Measurements from ENCODE around the gene STK16. TPM values are rescaled to one million over a fixed set of nuclear protein-coding genes. Genes with fewer than 3 reads are reported as not detected.

Gene STK16
- total RNA-seq, 1 donor from 2014 or later, result 31.2 TPM

DNA sequence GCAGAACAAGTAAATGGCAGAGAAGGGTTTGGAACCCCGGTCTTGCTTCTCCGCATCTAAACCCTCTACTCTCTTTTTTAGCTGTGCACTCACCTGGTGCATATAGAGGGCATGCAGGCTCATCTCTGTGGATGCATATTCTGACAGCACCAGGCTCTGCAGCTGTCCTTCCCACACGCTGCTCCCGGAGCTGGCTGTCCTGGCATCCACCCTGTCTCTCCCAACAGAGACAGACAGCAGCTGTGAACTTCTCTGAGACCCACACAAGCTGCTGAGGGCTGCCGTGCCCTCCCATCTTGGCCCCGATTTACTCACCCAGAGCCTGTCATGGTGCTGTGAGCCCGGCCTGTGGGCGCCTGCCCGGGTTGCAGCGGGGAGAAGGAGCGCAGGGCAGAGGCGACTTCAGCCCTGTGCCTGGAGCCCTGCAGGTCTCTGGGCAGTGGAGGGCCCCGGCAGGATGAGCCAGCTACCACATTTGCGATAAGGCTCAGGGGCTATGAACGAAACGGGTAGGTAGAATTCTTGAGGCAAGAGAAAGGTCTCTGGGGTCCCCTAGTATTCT, 23.2 kb upstream of the STK16 start:
- H3K4me1 Mint-ChIP-seq, result peaks cover 14% of the 10 kb centered on the region
- no peak for DNase-seq (ENCODE audit: low read depth, low spot score)
- H3K27ac Mint-ChIP-seq (ENCODE audit: unreplicated experiment), result no peak overlapping the region
- no peaks in the 10 kb centered on the region for H3K27me3 Mint-ChIP-seq (ENCODE audit: low read depth)
- H3K4me3 Mint-ChIP-seq, result no peak overlapping the region
- TF ChIP-seq, protein P1, sequence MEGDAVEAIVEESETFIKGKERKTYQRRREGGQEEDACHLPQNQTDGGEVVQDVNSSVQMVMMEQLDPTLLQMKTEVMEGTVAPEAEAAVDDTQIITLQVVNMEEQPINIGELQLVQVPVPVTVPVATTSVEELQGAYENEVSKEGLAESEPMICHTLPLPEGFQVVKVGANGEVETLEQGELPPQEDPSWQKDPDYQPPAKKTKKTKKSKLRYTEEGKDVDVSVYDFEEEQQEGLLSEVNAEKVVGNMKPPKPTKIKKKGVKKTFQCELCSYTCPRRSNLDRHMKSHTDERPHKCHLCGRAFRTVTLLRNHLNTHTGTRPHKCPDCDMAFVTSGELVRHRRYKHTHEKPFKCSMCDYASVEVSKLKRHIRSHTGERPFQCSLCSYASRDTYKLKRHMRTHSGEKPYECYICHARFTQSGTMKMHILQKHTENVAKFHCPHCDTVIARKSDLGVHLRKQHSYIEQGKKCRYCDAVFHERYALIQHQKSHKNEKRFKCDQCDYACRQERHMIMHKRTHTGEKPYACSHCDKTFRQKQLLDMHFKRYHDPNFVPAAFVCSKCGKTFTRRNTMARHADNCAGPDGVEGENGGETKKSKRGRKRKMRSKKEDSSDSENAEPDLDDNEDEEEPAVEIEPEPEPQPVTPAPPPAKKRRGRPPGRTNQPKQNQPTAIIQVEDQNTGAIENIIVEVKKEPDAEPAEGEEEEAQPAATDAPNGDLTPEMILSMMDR (conservative IDR thresholded peaks at IDR 0.05), result no peak
- peaks cover 2% of the 10 kb centered on the region for H3K36me3 Mint-ChIP-seq (ENCODE audit: low read depth)
- no peaks in the 10 kb centered on the region for H3K9me3 Mint-ChIP-seq

DNA sequence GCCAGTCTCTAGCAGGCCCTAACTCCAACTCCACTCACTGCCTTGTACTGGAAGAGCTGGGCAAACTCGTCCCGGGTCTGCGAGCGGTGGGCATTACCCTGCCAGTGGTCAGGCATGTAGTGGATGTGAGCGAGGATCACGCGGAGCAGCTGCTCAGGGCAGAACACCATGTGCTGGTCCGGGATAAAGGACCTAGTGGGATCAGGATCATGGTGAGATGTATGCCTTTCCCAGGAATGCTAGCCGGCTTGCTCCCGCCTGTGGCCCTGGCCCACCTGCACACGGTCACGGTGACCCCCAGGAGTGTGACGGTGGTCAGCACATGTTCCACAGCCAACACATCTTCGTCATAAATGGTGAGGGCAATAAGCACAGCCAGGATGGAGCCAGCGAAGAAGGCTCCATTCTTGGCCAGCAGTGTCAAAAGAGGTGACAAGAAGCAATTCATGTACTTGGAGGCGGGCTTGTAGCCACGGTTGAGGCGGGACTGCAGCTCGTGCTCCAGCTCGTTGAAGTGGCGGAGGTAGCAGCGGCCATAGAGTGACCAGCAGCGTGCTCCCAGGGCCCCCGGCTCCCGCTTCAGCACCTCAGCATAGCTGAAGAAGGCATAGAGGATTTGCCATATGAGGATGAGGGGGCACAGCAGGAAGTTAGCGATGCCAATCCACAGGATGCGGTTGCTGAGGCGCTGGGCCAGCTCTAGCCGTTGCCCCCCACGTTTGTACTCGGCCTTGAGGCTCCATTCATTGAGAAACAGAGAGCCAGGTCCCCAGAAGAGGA, 21.3 kb upstream of the STK16 start:
- H3K4me1 Mint-ChIP-seq, result peaks cover 11% of the 10 kb centered on the region
- H3K4me3 Mint-ChIP-seq, result peak overlapping the region; percentile 45
- TF ChIP-seq, protein P1 (conservative IDR thresholded peaks at IDR 0.05), result no peak
- H3K9me3 Mint-ChIP-seq, result no peaks in the 10 kb centered on the region
- DNase-seq (ENCODE audit: low read depth, low spot score), result no peak
- H3K36me3 Mint-ChIP-seq (ENCODE audit: low read depth), result peaks cover 2% of the 10 kb centered on the region
- H3K27ac Mint-ChIP-seq (ENCODE audit: unreplicated experiment), result no peak overlapping the region
- H3K27me3 Mint-ChIP-seq (ENCODE audit: low read depth), result no peaks in the 10 kb centered on the region

DNA sequence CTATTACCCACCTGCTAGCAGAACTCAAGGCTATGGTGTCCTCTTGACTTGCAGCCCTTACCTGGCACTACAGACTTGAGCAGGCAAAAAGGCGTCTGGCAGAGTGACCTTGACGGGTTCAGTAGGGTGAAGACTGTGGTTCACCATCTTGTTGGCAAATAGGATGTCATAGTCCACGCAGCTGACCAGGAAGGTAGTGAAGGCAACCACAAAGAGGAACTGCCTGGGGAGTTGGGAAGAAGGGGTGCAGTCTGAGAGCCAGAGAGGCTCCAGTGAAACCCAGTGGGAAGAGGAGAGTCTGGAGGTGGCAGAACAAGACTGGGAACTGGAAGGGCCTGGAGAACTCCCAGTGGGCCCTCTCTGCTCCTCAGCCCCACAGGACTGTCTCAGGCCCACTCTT, 19.9 kb upstream of the STK16 start:
- H3K36me3 Mint-ChIP-seq (ENCODE audit: low read depth), result peaks cover 2% of the 10 kb centered on the region
- peaks cover 18% of the 10 kb centered on the region for H3K4me1 Mint-ChIP-seq
- H3K27me3 Mint-ChIP-seq (ENCODE audit: low read depth), result no peaks in the 10 kb centered on the region
- H3K27ac Mint-ChIP-seq (ENCODE audit: unreplicated experiment), result no peak overlapping the region
- TF ChIP-seq, protein P1 (conservative IDR thresholded peaks at IDR 0.05), result no peak
- DNase-seq (ENCODE audit: low read depth, low spot score), result no peak
- H3K9me3 Mint-ChIP-seq, result no peaks in the 10 kb centered on the region
- peak overlapping the region; percentile 59 for H3K4me3 Mint-ChIP-seq

DNA sequence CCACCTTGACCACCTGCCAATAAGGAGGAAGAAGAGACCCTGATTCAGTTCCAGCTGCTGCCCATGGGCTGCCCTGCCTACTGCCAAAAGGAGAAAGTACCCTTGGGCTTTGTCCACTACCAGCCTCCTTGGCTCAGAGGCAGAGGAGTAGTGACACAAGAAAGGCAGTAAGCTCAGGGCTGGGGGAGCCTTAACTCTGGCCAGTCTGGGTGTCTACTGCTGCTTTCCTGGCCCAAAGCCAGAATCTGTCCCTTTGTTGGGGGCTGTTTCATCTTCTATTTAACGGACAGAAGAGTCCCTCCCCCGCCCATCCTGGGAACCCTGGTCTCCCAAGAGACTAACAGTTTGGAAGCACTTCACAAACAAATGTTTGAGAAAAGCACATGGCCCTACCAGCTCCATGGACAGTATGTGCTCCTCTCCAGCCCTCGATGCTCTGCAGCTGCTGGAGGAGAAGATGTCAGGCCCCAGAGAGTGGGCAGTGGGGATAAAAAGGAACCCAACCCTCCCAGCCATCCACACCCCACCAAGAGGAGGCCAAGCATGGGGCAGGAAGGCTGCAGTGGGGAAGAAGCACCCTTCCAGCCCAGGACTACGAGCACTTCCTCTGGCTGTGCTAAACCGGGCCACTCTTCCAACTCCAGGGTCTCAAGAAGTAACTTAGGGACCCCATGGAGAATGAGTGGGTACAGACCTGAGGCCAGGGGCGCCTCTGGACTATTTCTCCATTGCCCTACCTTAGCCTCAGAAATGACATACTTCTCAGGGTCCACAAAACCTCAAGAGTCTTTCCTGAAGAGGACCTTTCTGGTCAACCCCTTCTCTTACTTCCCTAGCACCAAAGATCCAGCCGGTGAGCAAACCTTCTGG, 17.0 kb upstream of the STK16 start:
- Mint-ChIP-seq H3K4me3 (peak overlapping the region; percentile 73), H3K4me1 (peaks cover 22% of the 10 kb centered on the region), H3K36me3 (ENCODE audit: low read depth) (peaks cover 2% of the 10 kb centered on the region), H3K9me3 (no peaks in the 10 kb centered on the region), H3K27ac (ENCODE audit: unreplicated experiment) (peak overlapping the region; percentile 19), H3K27me3 (ENCODE audit: low read depth) (no peaks in the 10 kb centered on the region)
- TF ChIP-seq, protein P1 (conservative IDR thresholded peaks at IDR 0.05), result no peak
- no peak for DNase-seq (ENCODE audit: low read depth, low spot score)

DNA sequence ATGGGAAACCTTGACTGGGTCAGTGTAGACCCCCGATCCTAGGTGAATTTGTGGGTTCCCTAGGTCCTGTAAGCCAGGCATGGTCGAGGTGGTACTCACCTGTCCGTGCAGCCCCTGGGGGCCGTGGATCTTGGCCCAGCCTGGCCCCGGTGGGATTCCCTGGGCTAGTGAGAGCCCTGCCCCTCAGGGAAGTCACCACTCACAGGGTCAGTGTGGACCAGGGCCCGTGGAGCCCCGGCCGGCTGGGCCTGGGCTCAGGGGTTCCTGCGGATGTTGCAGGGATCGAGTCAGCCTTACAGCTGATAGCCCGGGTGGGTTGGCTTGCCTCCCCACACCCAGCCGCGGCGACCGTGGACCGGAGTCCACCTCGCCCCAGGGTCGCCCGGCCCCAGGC, 16.4 kb upstream of the STK16 start:
- no peaks in the 10 kb centered on the region for H3K36me3 Mint-ChIP-seq (ENCODE audit: low read depth)
- no peak for DNase-seq (ENCODE audit: low read depth, low spot score)
- peak overlapping the region; percentile 12 for H3K27ac Mint-ChIP-seq (ENCODE audit: unreplicated experiment)
- TF ChIP-seq, protein P1 (conservative IDR thresholded peaks at IDR 0.05), result no peak
- no peaks in the 10 kb centered on the region for H3K27me3 Mint-ChIP-seq (ENCODE audit: low read depth)
- peak overlapping the region; percentile 73 for H3K4me3 Mint-ChIP-seq
- no peaks in the 10 kb centered on the region for H3K9me3 Mint-ChIP-seq
- peaks cover 22% of the 10 kb centered on the region for H3K4me1 Mint-ChIP-seq

Measured in neural crest cell (in vitro differentiated cells).